ENCODE data around the gene GULP1.

The GULP1 gene

DNA sequence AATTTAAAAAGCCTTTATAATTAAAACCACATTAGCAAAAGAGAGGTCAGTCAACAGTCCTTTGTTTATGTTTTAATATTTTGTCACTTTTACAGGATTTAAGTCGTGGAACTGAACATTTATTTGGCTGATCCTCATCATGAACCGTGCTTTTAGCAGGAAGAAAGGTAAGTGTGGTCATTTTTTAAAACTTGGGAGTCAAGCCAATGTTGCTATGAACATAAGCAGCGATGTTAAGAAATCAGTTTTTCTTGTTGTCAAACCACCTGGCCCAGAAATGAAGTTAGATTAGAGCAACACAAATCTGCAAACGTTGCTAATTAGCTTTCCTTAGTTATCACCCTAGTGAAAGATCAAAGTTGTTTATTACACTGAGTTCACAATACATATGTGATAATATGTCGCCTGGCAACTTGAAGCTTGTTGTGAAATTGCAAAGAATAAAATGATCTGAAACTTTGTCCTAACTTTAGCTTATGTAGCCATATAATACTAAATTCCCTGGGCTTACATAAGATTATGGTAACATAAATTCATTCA is 186.0 kb downstream of the GULP1 start:
- Histone ChIP-seq H3K9me3 (ENCODE audit: control insufficient read depth in 5 of 5, low read length in 5 of 5) (no peaks in the 10 kb centered on the region), H3K4me3 (ENCODE audit: low read depth in 1 of 5, low read length in 5 of 5) (no peak overlapping the region), H3K36me3 (ENCODE audit: control insufficient read depth in 5 of 5, insufficient read depth in 5 of 5, low read length in 5 of 5) (no peaks in the 10 kb centered on the region), H3K27me3 (ENCODE audit: control insufficient read depth in 5 of 5, insufficient read depth in 4 of 5, low read length in 5 of 5) (no peaks in the 10 kb centered on the region), H3K4me1 (ENCODE audit: control insufficient read depth in 5 of 5, insufficient read depth in 5 of 5, low read length in 5 of 5) (no peaks in the 10 kb centered on the region), H3K27ac (ENCODE audit: low read depth, low read length) (no peak overlapping the region), H3K9ac (ENCODE audit: low read length in 5 of 5) (no peak overlapping the region)

DNA sequence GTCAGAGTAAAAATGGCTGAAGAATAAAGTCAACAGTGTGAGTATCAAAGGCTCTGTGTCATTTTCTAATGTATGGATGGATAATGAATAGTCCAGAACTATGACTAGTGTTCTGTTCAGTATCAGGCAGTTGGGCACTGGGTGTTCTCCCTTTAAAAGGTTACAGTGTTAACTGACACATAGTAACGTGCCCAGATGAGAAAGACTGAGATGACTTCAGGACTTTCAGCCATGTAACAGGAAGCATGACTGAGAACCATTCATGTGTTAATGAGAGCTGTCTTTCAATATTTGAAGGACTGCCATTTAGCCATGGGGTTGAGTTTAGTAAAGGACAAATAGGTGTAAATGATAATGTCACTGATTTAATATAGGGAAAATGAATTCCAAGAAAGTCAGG is 187.1 kb downstream of the GULP1 start:
- no peaks in the 10 kb centered on the region for H3K27me3 ChIP-seq (ENCODE audit: control insufficient read depth in 5 of 5, insufficient read depth in 4 of 5, low read length in 5 of 5)
- no peaks in the 10 kb centered on the region for H3K9me3 ChIP-seq (ENCODE audit: control insufficient read depth in 5 of 5, low read length in 5 of 5)
- H3K9ac ChIP-seq (ENCODE audit: low read length in 5 of 5) = no peak overlapping the region

DNA sequence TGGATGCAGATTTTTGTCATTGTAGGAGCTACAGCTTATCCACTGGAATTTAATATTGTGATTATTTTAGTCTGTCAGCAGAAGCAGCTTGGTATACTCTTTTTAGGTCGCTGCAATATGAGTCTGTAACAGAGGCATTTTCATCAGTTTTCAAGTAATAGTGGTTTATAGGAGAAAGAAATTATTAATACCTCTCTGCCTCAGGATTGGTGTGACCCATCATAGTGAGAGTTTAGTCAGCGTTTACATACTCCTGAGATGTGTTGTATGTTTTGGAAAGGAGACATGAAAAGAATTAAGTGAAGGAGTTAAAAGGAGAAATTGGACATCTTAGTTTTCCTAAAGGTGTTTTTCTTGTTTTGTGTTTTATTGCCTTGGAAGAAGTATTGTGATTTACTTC is 189.8 kb downstream of the GULP1 start:
- Histone ChIP-seq H3K4me1 (ENCODE audit: control insufficient read depth in 5 of 5, insufficient read depth in 5 of 5, low read length in 5 of 5) (no peaks in the 10 kb centered on the region), H3K9me3 (ENCODE audit: control insufficient read depth in 5 of 5, low read length in 5 of 5) (no peaks in the 10 kb centered on the region)

More for the DNA sequence above, 187.1 kb downstream of the GULP1 start:
- no peak overlapping the region for H3K27ac ChIP-seq (ENCODE audit: low read depth, low read length)
- H3K4me3 ChIP-seq (ENCODE audit: low read depth in 1 of 5, low read length in 5 of 5) = no peak overlapping the region
- no peaks in the 10 kb centered on the region for H3K4me1 ChIP-seq (ENCODE audit: control insufficient read depth in 5 of 5, insufficient read depth in 5 of 5, low read length in 5 of 5)
- no peaks in the 10 kb centered on the region for H3K36me3 ChIP-seq (ENCODE audit: control insufficient read depth in 5 of 5, insufficient read depth in 5 of 5, low read length in 5 of 5)

DNA sequence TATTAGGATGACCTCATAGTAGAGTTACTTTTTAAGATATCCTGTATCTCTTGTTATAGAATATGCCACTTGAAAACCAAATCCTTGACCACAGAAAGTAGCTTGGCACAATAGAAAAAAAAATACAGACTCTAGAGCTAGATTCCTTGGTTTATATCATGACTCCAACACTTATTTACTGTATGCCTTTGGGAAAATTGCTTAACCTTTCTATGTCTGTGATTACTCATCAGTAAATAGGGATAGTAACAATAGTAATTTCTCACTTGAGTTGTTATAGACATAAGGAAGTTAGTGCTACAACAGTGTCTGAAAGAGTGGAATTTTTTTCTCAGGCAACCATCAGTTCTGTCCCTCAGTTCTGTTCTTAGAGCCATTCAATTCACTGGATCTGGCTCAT is 193.8 kb downstream of the GULP1 start:
- Histone ChIP-seq H3K27ac (ENCODE audit: low read depth, low read length) (no peak overlapping the region), H3K27me3 (ENCODE audit: control insufficient read depth in 5 of 5, insufficient read depth in 4 of 5, low read length in 5 of 5) (no peaks in the 10 kb centered on the region), H3K4me1 (ENCODE audit: control insufficient read depth in 5 of 5, insufficient read depth in 5 of 5, low read length in 5 of 5) (no peaks in the 10 kb centered on the region), H3K4me3 (ENCODE audit: low read depth in 1 of 5, low read length in 5 of 5) (no peak overlapping the region), H3K9ac (ENCODE audit: low read length in 5 of 5) (no peak overlapping the region), H3K36me3 (ENCODE audit: control insufficient read depth in 5 of 5, insufficient read depth in 5 of 5, low read length in 5 of 5) (no peaks in the 10 kb centered on the region), H3K9me3 (ENCODE audit: control insufficient read depth in 5 of 5, low read length in 5 of 5) (no peaks in the 10 kb centered on the region)

More for the DNA sequence above, 189.8 kb downstream of the GULP1 start:
- Histone ChIP-seq H3K36me3 (ENCODE audit: control insufficient read depth in 5 of 5, insufficient read depth in 5 of 5, low read length in 5 of 5) (no peaks in the 10 kb centered on the region), H3K9ac (ENCODE audit: low read length in 5 of 5) (no peak overlapping the region), H3K4me3 (ENCODE audit: low read depth in 1 of 5, low read length in 5 of 5) (no peak overlapping the region), H3K27me3 (ENCODE audit: control insufficient read depth in 5 of 5, insufficient read depth in 4 of 5, low read length in 5 of 5) (no peaks in the 10 kb centered on the region), H3K27ac (ENCODE audit: low read depth, low read length) (no peak overlapping the region)

DNA sequence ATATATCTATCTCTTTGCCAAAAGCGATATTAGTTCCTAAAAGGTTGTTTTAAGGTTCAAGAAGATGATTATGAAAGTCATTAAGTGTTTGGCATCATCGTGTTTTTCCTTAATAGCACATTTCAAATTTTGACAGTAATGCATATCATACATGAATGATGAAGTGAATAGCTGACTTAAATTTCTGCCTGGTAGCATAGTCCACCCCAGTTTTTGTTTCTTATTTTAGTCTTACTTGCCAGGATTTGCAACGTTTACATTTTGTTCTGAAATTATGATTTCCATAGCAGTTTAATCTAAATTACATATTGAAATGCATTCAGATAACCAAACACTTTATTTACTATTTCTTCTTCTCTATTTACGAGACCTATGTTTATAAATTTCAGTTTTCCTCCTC is 201.1 kb downstream of the GULP1 start:
- Histone ChIP-seq H3K27ac (ENCODE audit: low read depth, low read length) (no peak overlapping the region), H3K4me1 (ENCODE audit: control insufficient read depth in 5 of 5, insufficient read depth in 5 of 5, low read length in 5 of 5) (no peaks in the 10 kb centered on the region), H3K9me3 (ENCODE audit: control insufficient read depth in 5 of 5, low read length in 5 of 5) (no peaks in the 10 kb centered on the region), H3K9ac (ENCODE audit: low read length in 5 of 5) (no peak overlapping the region), H3K36me3 (ENCODE audit: control insufficient read depth in 5 of 5, insufficient read depth in 5 of 5, low read length in 5 of 5) (no peaks in the 10 kb centered on the region), H3K4me3 (ENCODE audit: low read depth in 1 of 5, low read length in 5 of 5) (no peak overlapping the region), H3K27me3 (ENCODE audit: control insufficient read depth in 5 of 5, insufficient read depth in 4 of 5, low read length in 5 of 5) (no peaks in the 10 kb centered on the region)

DNA sequence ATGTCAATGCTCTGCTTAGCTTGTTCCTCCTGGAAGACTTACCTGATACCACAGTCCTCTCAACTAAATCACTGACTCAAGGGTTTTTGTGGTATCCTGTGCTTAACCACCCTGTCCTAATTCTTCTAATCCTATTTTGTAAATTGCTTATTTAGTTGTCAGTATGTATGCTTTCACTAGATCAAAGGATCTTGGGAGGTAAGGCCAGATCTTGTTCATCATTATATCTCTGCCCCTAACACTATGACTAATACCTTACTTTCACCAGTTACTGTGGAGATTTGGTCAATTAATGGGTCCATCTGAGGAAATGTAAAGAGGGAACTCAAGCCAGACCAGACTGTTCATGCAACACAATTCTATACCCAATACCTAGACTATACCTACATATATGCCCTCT is 203.2 kb downstream of the GULP1 start:
- Histone ChIP-seq H3K4me1 (ENCODE audit: control insufficient read depth in 5 of 5, insufficient read depth in 5 of 5, low read length in 5 of 5) (no peaks in the 10 kb centered on the region), H3K36me3 (ENCODE audit: control insufficient read depth in 5 of 5, insufficient read depth in 5 of 5, low read length in 5 of 5) (no peaks in the 10 kb centered on the region), H3K9ac (ENCODE audit: low read length in 5 of 5) (no peak overlapping the region), H3K9me3 (ENCODE audit: control insufficient read depth in 5 of 5, low read length in 5 of 5) (no peaks in the 10 kb centered on the region), H3K27ac (ENCODE audit: low read depth, low read length) (no peak overlapping the region), H3K27me3 (ENCODE audit: control insufficient read depth in 5 of 5, insufficient read depth in 4 of 5, low read length in 5 of 5) (no peaks in the 10 kb centered on the region), H3K4me3 (ENCODE audit: low read depth in 1 of 5, low read length in 5 of 5) (no peak overlapping the region)

DNA sequence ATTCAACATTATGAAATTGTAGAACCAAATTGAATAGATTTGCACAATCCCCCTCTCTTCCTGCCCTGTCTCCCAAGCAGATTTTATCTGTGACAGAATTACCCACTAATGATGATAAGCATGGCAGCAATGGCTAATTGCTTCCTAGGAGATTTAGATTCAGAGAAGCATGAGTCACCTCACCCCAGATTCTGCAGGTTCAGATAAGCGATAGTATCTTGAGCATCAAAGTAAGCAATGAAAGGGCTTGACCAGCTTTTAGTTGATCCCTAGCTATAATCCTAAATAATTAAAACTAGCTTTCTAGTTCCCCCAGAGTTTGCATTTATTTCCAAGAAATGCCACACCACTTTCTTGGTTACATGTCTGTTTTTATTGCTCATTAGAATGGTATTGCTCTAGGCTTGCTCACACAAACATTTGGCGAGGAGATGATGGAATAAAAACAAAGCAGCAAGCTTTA is 204.3 kb downstream of the GULP1 start:
- Histone ChIP-seq H3K27me3 (ENCODE audit: control insufficient read depth in 5 of 5, insufficient read depth in 4 of 5, low read length in 5 of 5) (no peaks in the 10 kb centered on the region), H3K9me3 (ENCODE audit: control insufficient read depth in 5 of 5, low read length in 5 of 5) (no peaks in the 10 kb centered on the region), H3K9ac (ENCODE audit: low read length in 5 of 5) (no peak overlapping the region), H3K4me3 (ENCODE audit: low read depth in 1 of 5, low read length in 5 of 5) (no peak overlapping the region), H3K27ac (ENCODE audit: low read depth, low read length) (no peak overlapping the region), H3K36me3 (ENCODE audit: control insufficient read depth in 5 of 5, insufficient read depth in 5 of 5, low read length in 5 of 5) (no peaks in the 10 kb centered on the region), H3K4me1 (ENCODE audit: control insufficient read depth in 5 of 5, insufficient read depth in 5 of 5, low read length in 5 of 5) (no peaks in the 10 kb centered on the region)

DNA sequence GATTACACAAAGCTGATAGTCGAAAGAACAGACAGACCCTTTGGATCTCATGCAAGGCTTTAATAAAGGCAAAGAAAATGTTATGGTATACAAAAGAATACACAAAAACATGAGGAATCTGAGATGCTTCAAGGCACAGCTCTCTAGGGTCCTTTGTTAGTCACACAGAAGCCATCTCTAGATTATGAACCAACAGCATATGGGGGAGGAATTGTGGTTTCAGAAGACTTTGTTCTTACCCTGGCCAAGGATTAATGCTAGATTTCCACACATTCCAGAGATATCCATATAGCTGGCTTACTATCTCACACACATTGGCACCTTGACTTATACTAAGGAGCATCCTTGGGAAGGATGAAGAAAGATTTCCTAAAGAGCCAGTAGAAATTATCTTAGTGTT is 206.1 kb downstream of the GULP1 start:
- H3K4me3 ChIP-seq (ENCODE audit: low read depth in 1 of 5, low read length in 5 of 5) = no peak overlapping the region
- H3K27me3 ChIP-seq (ENCODE audit: control insufficient read depth in 5 of 5, insufficient read depth in 4 of 5, low read length in 5 of 5) = no peaks in the 10 kb centered on the region
- H3K9ac ChIP-seq (ENCODE audit: low read length in 5 of 5) = no peak overlapping the region
- no peaks in the 10 kb centered on the region for H3K36me3 ChIP-seq (ENCODE audit: control insufficient read depth in 5 of 5, insufficient read depth in 5 of 5, low read length in 5 of 5)
- H3K4me1 ChIP-seq (ENCODE audit: control insufficient read depth in 5 of 5, insufficient read depth in 5 of 5, low read length in 5 of 5) = no peaks in the 10 kb centered on the region
- no peak overlapping the region for H3K27ac ChIP-seq (ENCODE audit: low read depth, low read length)
- H3K9me3 ChIP-seq (ENCODE audit: control insufficient read depth in 5 of 5, low read length in 5 of 5) = no peaks in the 10 kb centered on the region

DNA sequence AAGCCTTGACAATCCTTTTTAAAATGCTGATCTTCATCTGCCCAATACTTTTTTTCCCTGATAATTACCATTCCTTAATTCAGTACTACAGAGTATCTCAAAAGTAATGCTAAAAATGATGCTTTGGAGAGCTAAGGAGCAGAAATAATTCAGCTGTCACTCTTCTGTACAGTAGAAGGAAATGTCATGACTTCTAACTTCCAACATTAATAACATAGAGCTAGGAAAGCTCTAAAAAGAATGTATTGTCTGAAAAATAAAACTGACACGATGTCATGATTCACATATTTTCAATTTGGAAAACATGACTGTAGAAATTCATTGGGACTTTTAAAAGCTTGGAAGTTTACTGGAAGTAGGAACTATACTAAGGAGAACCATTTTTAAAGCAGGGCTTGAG is 212.3 kb downstream of the GULP1 start:
- no peaks in the 10 kb centered on the region for H3K9me3 ChIP-seq (ENCODE audit: control insufficient read depth in 5 of 5, low read length in 5 of 5)
- no peak overlapping the region for H3K4me3 ChIP-seq (ENCODE audit: low read depth in 1 of 5, low read length in 5 of 5)
- no peak overlapping the region for H3K9ac ChIP-seq (ENCODE audit: low read length in 5 of 5)
- H3K4me1 ChIP-seq (ENCODE audit: control insufficient read depth in 5 of 5, insufficient read depth in 5 of 5, low read length in 5 of 5) = no peaks in the 10 kb centered on the region
- no peaks in the 10 kb centered on the region for H3K27me3 ChIP-seq (ENCODE audit: control insufficient read depth in 5 of 5, insufficient read depth in 4 of 5, low read length in 5 of 5)
- H3K27ac ChIP-seq (ENCODE audit: low read depth, low read length) = no peak overlapping the region
- H3K36me3 ChIP-seq (ENCODE audit: control insufficient read depth in 5 of 5, insufficient read depth in 5 of 5, low read length in 5 of 5) = no peaks in the 10 kb centered on the region

DNA sequence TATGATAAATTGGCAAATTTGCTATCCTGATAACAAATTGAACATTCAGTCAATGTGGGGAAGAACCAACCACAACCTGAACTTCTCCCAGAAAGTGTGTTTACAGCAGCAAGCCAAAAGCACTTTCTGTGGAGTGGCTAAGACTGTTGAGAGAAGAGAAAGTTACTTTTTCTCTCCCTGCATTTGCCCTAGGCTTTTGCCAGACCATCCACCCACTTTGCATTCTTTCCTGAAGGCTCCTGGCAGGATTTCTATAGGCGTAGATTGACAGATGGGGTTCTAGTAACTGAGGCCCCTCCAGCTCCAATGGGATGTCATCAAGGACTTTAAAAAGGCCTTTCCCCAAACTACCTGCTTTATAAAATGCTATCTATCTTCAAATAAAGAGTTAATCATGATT is 215.2 kb downstream of the GULP1 start:
- Histone ChIP-seq H3K27ac (ENCODE audit: low read depth, low read length) (no peak overlapping the region), H3K9me3 (ENCODE audit: control insufficient read depth in 5 of 5, low read length in 5 of 5) (no peaks in the 10 kb centered on the region), H3K4me3 (ENCODE audit: low read depth in 1 of 5, low read length in 5 of 5) (no peak overlapping the region), H3K27me3 (ENCODE audit: control insufficient read depth in 5 of 5, insufficient read depth in 4 of 5, low read length in 5 of 5) (no peaks in the 10 kb centered on the region), H3K9ac (ENCODE audit: low read length in 5 of 5) (no peak overlapping the region), H3K36me3 (ENCODE audit: control insufficient read depth in 5 of 5, insufficient read depth in 5 of 5, low read length in 5 of 5) (no peaks in the 10 kb centered on the region), H3K4me1 (ENCODE audit: control insufficient read depth in 5 of 5, insufficient read depth in 5 of 5, low read length in 5 of 5) (no peaks in the 10 kb centered on the region)

DNA sequence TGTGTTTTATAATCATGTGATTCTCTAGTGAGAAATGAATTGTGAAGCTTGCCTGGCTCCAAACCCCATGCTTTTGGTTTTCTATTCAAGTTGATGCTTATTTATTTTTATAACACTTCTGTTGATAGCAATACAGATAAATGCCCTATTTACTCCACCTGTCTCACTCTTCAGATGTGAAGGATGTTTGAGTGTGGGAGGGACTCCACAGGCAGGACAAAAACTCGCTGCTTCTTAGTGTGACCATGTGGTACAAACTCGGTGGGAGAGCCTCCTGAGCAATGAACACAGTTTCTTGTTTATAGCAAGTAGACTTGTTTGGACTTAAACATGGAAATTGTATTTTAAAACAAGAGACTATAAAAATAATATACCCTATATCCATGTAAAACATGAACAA is 219.7 kb downstream of the GULP1 start:
- Histone ChIP-seq H3K4me1 (ENCODE audit: control insufficient read depth in 5 of 5, insufficient read depth in 5 of 5, low read length in 5 of 5) (peaks cover 0 to 3% (median 0%) of the 10 kb centered on the region in 5 donors), H3K4me3 (ENCODE audit: low read depth in 1 of 5, low read length in 5 of 5) (no peak overlapping the region), H3K27ac (ENCODE audit: low read depth, low read length) (no peak overlapping the region), H3K9me3 (ENCODE audit: control insufficient read depth in 5 of 5, low read length in 5 of 5) (no peaks in the 10 kb centered on the region), H3K27me3 (ENCODE audit: control insufficient read depth in 5 of 5, insufficient read depth in 4 of 5, low read length in 5 of 5) (no peaks in the 10 kb centered on the region), H3K9ac (ENCODE audit: low read length in 5 of 5) (no peak overlapping the region), H3K36me3 (ENCODE audit: control insufficient read depth in 5 of 5, insufficient read depth in 5 of 5, low read length in 5 of 5) (no peaks in the 10 kb centered on the region)
